ENCODE data around the gene PPP1R27.
A peak's percentile ranks its signal among the peaks of the same experiment; 100 is the strongest.

The PPP1R27 gene

GRCh38 chr17:81821147-81821546 is 13.7 kb downstream of the PPP1R27 start:
- TF ChIP-seq MYC (IDR thresholded peaks at IDR 0.05; ENCODE audit: low read depth, low read length): no peak
- no peak for TF ChIP-seq CTCF (IDR thresholded peaks at IDR 0.05; ENCODE audit: low read depth, low read length)
- TF ChIP-seq POLR2A (IDR thresholded peaks at IDR 0.05; ENCODE audit: extremely low read depth, insufficient read length): no peak
- TF ChIP-seq MAX (IDR thresholded peaks at IDR 0.05; ENCODE audit: low read depth, low read length): no peak
- no peak overlapping the region for H3K4me3 ChIP-seq (ENCODE audit: low read depth, low read length)
- DNase-seq (ENCODE audit: low read depth): no peak

GRCh38 chr17:81819708-81820107 is 15.1 kb downstream of the PPP1R27 start:
- DNase-seq (ENCODE audit: low read depth): no peak
- H3K4me3 ChIP-seq (ENCODE audit: low read depth, low read length): no peak overlapping the region
- no peak for TF ChIP-seq CTCF (IDR thresholded peaks at IDR 0.05; ENCODE audit: low read depth, low read length)
- no peak for TF ChIP-seq POLR2A (IDR thresholded peaks at IDR 0.05; ENCODE audit: extremely low read depth, insufficient read length)
- no peak for TF ChIP-seq MYC (IDR thresholded peaks at IDR 0.05; ENCODE audit: low read depth, low read length)
- TF ChIP-seq MAX (IDR thresholded peaks at IDR 0.05; ENCODE audit: low read depth, low read length): no peak

GRCh38 chr17:81817758-81818147 is 17.1 kb downstream of the PPP1R27 start:
- no peak for DNase-seq (ENCODE audit: low read depth)
- TF ChIP-seq CTCF (IDR thresholded peaks at IDR 0.05; ENCODE audit: low read depth, low read length) (no peak), POLR2A (IDR thresholded peaks at IDR 0.05; ENCODE audit: extremely low read depth, insufficient read length) (no peak), MAX (IDR thresholded peaks at IDR 0.05; ENCODE audit: low read depth, low read length) (no peak), MYC (IDR thresholded peaks at IDR 0.05; ENCODE audit: low read depth, low read length) (no peak)
- no peak overlapping the region for H3K4me3 ChIP-seq (ENCODE audit: low read depth, low read length)

GRCh38 chr17:81815646-81815986 is 19.2 kb downstream of the PPP1R27 start:
- H3K4me3 ChIP-seq (ENCODE audit: low read depth, low read length): no peak overlapping the region
- TF ChIP-seq MYC (IDR thresholded peaks at IDR 0.05; ENCODE audit: low read depth, low read length): no peak
- no peak for TF ChIP-seq CTCF (IDR thresholded peaks at IDR 0.05; ENCODE audit: low read depth, low read length)
- TF ChIP-seq MAX (IDR thresholded peaks at IDR 0.05; ENCODE audit: low read depth, low read length): no peak
- TF ChIP-seq POLR2A (IDR thresholded peaks at IDR 0.05; ENCODE audit: extremely low read depth, insufficient read length): no peak
- no peak for DNase-seq (ENCODE audit: low read depth)

- H3K4me3 ChIP-seq (ENCODE audit: low read depth, low read length): no peak overlapping the region
- TF ChIP-seq CTCF (IDR thresholded peaks at IDR 0.05; ENCODE audit: low read depth, low read length): no peak
- TF ChIP-seq MAX (IDR thresholded peaks at IDR 0.05; ENCODE audit: low read depth, low read length): peak; percentile 91
- TF ChIP-seq MYC (IDR thresholded peaks at IDR 0.05; ENCODE audit: low read depth, low read length): peak; percentile 72
- no peak for TF ChIP-seq POLR2A (IDR thresholded peaks at IDR 0.05; ENCODE audit: extremely low read depth, insufficient read length)
- peak; percentile 84 for DNase-seq (ENCODE audit: low read depth)
These were observed 19.9 kb downstream of the PPP1R27 start for GRCh38 chr17:81814748-81815645.
